ENCODE results near the gene LGALS3BP. TPM values are rescaled to one million over a fixed set of nuclear protein-coding genes. Genes with fewer than 3 reads are reported as not detected.
A peak's percentile ranks its signal among the peaks of the same experiment; 100 is the strongest.

Gene LGALS3BP
- total RNA-seq, 4 donors from 2014 or later = 38.5 to 84.1 (median 45.7) TPM

DNA sequence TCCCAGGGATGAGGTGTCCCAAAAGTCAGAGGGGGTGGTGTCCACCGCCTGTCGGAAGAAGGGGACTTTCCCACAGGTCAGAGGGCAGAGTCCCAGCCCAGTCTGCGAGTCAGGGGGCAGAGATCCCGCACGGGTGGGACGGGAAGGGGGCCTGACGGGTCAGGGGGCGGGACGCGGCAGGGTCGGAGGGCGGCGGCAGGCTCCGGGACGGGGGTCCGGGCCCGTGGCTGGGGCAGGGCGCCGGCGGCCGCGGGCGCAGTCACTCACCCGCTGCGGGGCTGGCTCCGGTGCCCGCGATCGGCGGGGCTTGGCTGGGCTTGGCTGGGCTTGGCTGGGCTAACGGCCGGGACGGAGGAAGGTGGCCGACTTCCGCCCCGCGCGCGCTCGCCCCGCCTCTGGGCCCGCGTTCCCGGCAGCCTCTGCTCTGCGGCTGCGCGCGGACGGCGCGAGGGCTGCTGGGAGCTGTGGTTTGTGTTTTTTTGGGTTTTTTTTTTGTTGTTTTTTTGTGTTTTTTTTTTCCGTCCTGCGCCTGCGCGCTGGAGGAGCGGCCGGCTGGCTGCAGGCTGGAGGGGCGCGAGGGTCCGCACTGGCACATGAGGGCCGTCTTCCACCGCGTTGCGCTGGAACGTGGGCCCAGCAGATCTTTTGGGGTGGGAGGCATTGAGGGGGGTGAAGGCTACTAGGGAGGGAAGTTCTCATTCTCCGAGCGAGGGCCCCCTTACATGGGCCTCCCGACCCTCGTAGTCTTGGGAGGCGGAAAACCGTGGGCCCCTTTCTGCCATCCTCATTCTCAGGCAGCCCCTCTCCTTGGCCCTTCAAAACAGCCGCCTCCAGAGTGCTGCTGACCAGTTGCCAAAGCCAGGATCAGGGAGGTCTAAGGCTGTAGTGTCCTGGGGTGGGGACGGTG is 29.9 kb upstream of the LGALS3BP start, which contains the start of gene CANT1:
Gene CANT1 (minus strand): TSS at position 368 of the 907 bp plus-strand sequence. CDS start 12,142 bp downstream, outside the sequence.
- intact Hi-C loops (cut with DNase I; ENCODE audit: low total_unique reads) = no loop called here
- 1% methylated on average over 45 to 49 of the region's 73 CpGs for WGBS, 2 donors
- peak in 1 of 2 donors; percentile 95 for DNase-seq (ENCODE audit: low spot score in 2 of 2)
- H3K4me3 ChIP-seq (ENCODE audit: low read depth, poor library complexity, severe bottlenecking) = peak within 1 kb of the TSS; percentile 88
- TF ChIP-seq CTCF (IDR thresholded peaks at IDR 0.05) (no peak), POLR2A (IDR thresholded peaks at IDR 0.05) (peak in 1 of 2 donors; percentile 39)

DNA sequence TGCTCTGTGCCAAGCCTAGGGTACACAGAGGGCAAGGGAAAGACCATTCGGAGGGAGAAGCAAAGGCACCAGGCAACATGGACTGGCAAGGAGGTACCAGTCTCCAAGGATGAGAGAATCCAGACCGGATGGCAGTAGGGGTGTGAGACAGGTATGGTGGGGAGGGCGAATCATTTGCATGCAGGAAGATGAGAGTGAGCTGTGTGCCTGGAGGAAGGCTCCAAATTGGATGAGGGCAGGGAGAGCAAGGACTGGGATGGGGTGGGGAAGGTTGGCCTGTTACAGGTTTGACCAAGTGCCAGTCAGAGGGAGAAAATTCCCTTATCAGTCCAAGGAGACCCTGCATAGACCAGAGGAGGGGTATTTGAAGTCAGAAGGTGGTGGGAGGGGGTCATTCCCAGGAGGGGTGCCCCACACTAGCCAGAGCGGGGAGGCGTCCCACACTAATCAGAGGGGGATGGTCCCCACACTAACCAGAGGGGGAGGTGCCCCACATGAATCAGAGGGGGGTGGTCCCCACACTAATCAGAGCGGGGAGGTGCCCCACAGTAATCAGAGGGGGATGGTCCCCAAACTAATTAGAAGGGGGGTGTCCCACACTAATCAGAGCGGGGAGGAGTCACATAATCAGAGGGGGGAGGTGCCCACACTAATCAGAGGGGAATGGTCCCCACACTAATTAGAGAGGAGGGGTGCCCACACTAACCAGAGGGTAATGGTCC is 29.1 kb upstream of the LGALS3BP start:
- peak overlapping the region; percentile 88 for H3K4me3 ChIP-seq (ENCODE audit: low read depth, poor library complexity, severe bottlenecking)
- intact Hi-C loops (cut with DNase I; ENCODE audit: low total_unique reads) = no loop called here
- no peak for TF ChIP-seq POLR2A (IDR thresholded peaks at IDR 0.05)
- TF ChIP-seq CTCF (IDR thresholded peaks at IDR 0.05) = no peak
- DNase-seq (ENCODE audit: low spot score in 2 of 2) = peak in 1 of 2 donors; percentile 82
- 26 to 34% methylated on average over 7 of the region's 7 CpGs for WGBS, 2 donors

DNA sequence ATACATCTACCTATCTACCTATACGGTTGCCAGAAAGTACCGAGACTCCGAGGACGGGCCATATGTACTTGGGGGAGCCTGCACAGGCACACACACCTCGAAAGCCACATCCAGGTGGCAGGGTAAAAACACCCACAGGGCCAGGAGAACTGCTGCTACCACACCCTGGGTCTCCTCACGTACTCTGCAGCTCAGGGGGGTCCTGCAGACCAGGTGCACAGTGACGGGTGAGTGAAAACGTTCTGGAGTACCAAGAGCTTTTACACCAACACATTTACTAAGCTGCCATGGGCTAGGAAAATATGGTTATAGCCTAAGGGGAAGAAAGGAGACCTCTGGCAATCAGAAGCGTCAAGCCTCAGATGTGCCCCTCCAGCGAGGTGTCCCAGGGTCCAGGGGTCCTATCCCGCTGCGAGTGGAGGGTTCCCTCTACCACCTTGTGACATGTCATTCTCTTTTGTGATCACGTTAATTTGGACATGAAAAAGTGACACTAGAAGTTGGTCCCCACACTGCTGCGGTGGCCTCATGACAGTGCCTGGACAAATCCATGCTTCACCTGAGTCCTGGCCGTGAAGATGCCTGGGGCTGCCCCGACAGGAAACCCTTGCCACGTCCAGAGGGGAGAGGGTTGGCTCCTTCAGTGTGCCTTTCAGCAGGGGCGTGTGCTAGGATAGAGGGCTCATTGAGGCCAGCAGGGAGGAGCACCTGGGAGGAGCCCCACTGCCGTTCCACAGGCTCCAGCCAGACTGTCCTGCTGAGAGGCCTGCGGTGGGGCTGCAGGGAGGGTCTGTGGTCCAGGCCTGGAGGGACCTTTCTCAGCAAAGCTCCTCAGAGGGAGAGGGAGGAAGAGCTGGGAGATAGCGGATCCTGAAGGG is 28.0 kb upstream of the LGALS3BP start:
- DNase-seq (ENCODE audit: low spot score in 2 of 2) = peak in 1 of 2 donors; percentile 82

GRCh38 chr17:79006794-79007503 is 27.2 kb upstream of the LGALS3BP start:
- 86 to 87% methylated on average over 19 of the region's 19 CpGs for WGBS, 2 donors
- intact Hi-C loops (cut with DNase I; ENCODE audit: low total_unique reads) = no loop called here
- no peak for TF ChIP-seq CTCF (IDR thresholded peaks at IDR 0.05)
- peak in 1 of 2 donors; percentile 84 for DNase-seq (ENCODE audit: low spot score in 2 of 2)
- no peak overlapping the region for H3K4me3 ChIP-seq (ENCODE audit: low read depth, poor library complexity, severe bottlenecking)

More for the DNA sequence above, 28.0 kb upstream of the LGALS3BP start:
- intact Hi-C loops (cut with DNase I; ENCODE audit: low total_unique reads) = no loop called here
- no peak overlapping the region for H3K4me3 ChIP-seq (ENCODE audit: low read depth, poor library complexity, severe bottlenecking)
- TF ChIP-seq POLR2A (IDR thresholded peaks at IDR 0.05) (no peak), CTCF (IDR thresholded peaks at IDR 0.05) (no peak)
- WGBS, 2 donors = 66 to 72% methylated on average over 20 to 21 of the region's 21 CpGs

DNA sequence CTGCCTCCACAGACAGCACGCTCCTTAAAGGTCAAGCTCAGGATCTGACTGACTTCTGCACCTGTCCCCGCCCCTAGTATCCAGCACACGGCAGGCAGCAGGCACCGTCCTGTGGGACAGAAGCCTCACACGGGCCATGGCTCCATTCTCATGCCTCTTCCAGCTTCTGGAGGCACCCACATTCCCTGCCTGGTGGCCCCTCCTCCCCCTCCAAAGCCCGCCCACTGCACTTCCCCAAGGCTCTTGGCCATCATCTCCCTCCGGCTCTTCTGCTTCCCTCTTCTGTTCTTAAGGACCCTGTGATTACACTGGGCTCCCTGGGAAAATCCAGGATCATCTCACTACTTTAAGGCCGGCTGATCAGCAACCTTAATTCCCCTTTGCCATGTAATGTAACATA is 26.3 kb upstream of the LGALS3BP start:
- DNase-seq (ENCODE audit: low spot score in 2 of 2) = peak in 1 of 2 donors; percentile 74

More for the DNA sequence above, 26.3 kb upstream of the LGALS3BP start:
- 59 to 76% methylated on average over 8 of the region's 8 CpGs for WGBS, 2 donors
- TF ChIP-seq POLR2A (IDR thresholded peaks at IDR 0.05) (no peak), CTCF (IDR thresholded peaks at IDR 0.05) (no peak)
- intact Hi-C loops (cut with DNase I; ENCODE audit: low total_unique reads) = no loop called here
- no peak overlapping the region for H3K4me3 ChIP-seq (ENCODE audit: low read depth, poor library complexity, severe bottlenecking)
